ENCODE data around the gene DAAM1.
A peak's percentile ranks its signal among the peaks of the same experiment; 100 is the strongest.

The DAAM1 gene

GRCh38 chr14:59352961-59353360 lies 164.5 kb downstream of the DAAM1 start:
- no peak for DNase-seq (ENCODE audit: low read depth)
- H3K4me3 ChIP-seq (ENCODE audit: low read length), result no peak overlapping the region
- TF ChIP-seq, protein P1, sequence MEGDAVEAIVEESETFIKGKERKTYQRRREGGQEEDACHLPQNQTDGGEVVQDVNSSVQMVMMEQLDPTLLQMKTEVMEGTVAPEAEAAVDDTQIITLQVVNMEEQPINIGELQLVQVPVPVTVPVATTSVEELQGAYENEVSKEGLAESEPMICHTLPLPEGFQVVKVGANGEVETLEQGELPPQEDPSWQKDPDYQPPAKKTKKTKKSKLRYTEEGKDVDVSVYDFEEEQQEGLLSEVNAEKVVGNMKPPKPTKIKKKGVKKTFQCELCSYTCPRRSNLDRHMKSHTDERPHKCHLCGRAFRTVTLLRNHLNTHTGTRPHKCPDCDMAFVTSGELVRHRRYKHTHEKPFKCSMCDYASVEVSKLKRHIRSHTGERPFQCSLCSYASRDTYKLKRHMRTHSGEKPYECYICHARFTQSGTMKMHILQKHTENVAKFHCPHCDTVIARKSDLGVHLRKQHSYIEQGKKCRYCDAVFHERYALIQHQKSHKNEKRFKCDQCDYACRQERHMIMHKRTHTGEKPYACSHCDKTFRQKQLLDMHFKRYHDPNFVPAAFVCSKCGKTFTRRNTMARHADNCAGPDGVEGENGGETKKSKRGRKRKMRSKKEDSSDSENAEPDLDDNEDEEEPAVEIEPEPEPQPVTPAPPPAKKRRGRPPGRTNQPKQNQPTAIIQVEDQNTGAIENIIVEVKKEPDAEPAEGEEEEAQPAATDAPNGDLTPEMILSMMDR (conservative IDR thresholded peaks at IDR 0.05; ENCODE audit: low read length), result no peak

DNA sequence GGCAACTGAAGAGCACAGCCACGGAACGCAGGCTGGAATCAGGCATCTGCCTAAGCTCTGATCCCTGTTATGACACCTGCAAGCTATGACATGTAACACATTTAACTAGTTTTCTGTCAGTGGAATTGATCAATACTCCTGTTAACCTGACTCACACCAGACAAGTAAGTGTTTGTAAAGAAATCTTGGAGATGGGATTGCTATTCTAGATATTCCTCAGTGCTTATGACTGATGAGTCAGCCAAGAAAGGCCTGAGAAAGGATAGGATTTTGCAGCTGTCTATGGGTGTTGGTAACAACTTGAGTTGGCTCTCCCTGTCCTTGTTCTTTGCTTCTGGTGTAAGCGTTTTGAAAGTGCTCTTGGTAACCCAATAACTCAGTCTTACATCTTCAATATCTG lies 166.2 kb downstream of the DAAM1 start:
- DNase-seq (ENCODE audit: low read depth), result peak; percentile 82
- TF ChIP-seq, protein P1 (conservative IDR thresholded peaks at IDR 0.05; ENCODE audit: low read length), result no peak
- no peak overlapping the region for H3K4me3 ChIP-seq (ENCODE audit: low read length)

DNA sequence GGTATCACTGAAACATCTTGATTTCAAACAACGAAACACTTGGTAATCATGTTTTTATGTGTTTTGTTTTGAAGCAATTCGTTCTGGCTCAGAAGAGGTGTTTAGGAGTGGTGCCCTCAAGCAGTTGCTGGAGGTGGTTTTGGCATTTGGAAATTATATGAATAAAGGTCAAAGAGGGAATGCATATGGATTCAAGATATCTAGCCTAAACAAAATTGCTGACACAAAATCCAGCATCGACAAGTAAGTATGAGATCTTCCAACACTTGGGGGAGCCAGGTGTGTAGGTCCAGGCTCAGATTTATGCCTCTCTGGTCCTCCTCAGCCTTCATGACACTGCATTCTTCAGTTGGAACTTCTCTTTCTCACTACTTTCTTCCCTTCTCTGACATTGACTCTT lies 166.6 kb downstream of the DAAM1 start:
- H3K4me3 ChIP-seq (ENCODE audit: low read length), result no peak overlapping the region
- no peak for DNase-seq (ENCODE audit: low read depth)

GRCh38 chr14:59356312-59356711 lies 167.8 kb downstream of the DAAM1 start:
- TF ChIP-seq, protein P1 (conservative IDR thresholded peaks at IDR 0.05; ENCODE audit: low read length), result no peak
- no peak for DNase-seq (ENCODE audit: low read depth)
- no peak overlapping the region for H3K4me3 ChIP-seq (ENCODE audit: low read length)

More for the DNA sequence above, 166.6 kb downstream of the DAAM1 start:
- TF ChIP-seq, protein P1 (conservative IDR thresholded peaks at IDR 0.05; ENCODE audit: low read length), result no peak

- H3K4me3 ChIP-seq (ENCODE audit: low read length), result no peak overlapping the region
- DNase-seq (ENCODE audit: low read depth), result no peak
These were observed 168.3 kb downstream of the DAAM1 start for GRCh38 chr14:59356767-59357166.

DNA sequence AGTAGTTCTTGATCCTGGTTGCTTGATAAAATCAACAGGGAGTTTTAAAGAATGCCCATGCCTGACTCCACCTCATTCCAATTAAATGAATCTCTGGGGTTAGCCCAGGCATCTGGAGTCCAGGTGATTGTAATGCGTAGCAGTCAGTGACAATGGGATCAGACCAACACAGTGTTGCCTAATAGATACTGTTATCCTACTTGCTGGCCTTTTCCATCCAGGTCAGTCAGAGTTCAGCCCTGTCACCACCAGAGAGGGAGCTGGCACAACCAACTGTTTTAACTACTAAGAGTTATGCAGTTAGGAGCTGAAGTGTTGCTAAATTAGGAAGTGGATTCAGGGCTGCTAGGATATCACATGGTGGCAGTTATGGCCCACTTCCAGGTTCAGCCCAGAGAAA lies 169.6 kb downstream of the DAAM1 start:
- TF ChIP-seq, protein P1 (conservative IDR thresholded peaks at IDR 0.05; ENCODE audit: low read length), result peak; percentile 12; the same call in 1 of the 2 replicates
- DNase-seq (ENCODE audit: low read depth), result peak; percentile 98
- H3K4me3 ChIP-seq (ENCODE audit: low read length), result no peak overlapping the region

More at GRCh38 chr14:59356767-59357166, 168.3 kb downstream of the DAAM1 start:
- TF ChIP-seq, protein P1 (conservative IDR thresholded peaks at IDR 0.05; ENCODE audit: low read length), result no peak

- TF ChIP-seq, protein P1 (conservative IDR thresholded peaks at IDR 0.05; ENCODE audit: low read length), result no peak
- no peak overlapping the region for H3K4me3 ChIP-seq (ENCODE audit: low read length)
- no peak for DNase-seq (ENCODE audit: low read depth)
These were observed 170.3 kb downstream of the DAAM1 start for GRCh38 chr14:59358784-59359183.
